Muscle of back (tissue), 11 donors: Measurements from ENCODE around the gene IL34. TPM values are rescaled to one million over a fixed set of nuclear protein-coding genes. Genes with fewer than 3 reads are reported as not detected.
"Not testable (repeated sequence)": the region's sequence is repeated elsewhere in the genome, so short reads cannot be mapped to it uniquely, and the experiment has no call there.

Source experiments
- DNase-seq, 3 donors: peaks; one replicate each; pipeline versions ENCODE4 v3.0.0 to v3.0.0-alpha.2; 2013
- polyA plus RNA-seq, 10 donors: library from polyadenylated mRNA; unstranded; fragments of 120-200 nt; gene quantifications; one replicate each; pipeline ENCODE4 v1.2.1, GENCODE V29; 2013; ENCODE audit not compliant: insufficient read length in 10 of 10

Gene IL34
- polyA plus RNA-seq, 10 donors: 4.4 to 7.4 (median 5.5) TPM

DNA sequence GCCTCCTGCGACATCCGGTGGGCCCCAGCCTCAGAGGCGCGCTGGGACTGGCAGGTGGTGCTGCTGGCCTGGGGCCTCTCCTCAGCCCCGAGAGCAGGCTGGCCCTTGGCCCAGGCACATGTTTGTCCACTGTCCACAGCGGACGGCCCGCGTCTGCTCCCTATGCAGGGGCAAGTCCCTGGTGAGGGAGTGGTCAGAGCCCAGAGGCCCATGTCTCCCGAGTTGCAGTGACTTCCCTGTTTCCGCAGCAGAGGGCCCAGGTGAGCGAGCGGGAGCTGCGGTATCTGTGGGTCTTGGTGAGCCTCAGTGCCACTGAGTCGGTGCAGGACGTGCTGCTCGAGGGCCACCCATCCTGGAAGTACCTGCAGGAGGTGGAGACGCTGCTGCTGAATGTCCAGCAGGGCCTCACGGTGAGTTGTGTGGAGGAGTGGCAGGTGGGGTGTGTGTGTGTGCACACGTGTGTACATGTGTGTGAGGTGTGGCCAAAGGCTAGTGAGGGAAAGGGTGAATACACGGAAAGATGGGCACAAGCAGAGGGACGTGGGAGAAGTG lies 10.4 kb downstream of the IL34 start:
- no peak for DNase-seq

DNA sequence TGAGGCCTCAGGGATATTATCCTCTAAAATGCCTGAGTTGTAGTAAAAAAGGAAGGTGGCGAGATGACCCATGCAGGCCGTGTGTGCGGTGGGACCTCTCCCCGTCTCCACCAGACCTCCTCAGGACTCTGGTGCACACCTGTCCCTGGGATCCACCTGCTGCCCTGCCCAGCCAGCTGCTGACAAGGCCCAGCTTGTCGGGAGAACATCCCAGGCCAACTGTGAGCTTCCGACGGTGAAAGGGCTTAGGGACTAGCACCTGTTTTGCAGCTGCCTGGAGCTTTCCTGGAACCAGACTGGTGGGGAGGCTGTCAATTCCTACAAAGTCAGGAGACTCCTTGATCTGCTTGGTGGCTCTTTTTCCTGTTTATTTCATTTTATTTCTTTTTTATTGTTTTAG lies 11.6 kb downstream of the IL34 start:
- DNase-seq: peak; percentile 34 to 40 (median 36)

DNA sequence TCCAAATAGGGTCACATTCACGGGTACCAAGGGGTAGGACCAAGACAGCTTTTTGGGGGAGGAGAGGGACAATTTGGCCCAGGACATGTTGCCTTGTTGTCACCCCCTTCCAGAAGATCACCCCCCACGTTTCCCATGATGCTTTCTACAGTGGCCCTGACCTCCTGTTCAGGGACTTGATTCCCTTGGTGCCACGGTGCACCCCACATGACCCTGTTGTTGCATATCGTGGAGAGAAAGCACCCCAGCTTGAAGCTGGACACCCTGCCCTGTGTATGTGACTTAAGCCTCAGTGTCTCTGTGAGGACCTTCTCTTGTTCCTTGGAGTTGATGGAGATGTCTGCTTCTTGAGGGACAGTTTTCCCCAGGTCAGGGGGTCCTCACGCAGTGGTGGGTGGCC lies 12.6 kb downstream of the IL34 start:
- no peak for DNase-seq

DNA sequence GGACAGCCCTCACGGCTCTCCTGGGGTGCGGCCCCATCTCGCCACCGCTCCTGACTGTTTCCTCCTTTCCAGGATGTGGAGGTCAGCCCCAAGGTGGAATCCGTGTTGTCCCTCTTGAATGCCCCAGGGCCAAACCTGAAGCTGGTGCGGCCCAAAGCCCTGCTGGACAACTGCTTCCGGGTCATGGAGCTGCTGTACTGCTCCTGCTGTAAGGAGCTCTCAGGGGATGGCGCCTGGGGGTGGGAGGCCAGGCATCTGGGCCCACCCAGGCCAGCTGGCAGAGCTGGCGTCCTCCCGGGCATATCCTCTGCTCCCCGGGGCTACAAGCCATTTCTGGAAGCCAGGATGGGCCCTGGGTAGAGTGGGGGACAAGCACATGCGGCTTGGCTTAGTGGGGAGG lies 13.2 kb downstream of the IL34 start:
- DNase-seq: no peak

DNA sequence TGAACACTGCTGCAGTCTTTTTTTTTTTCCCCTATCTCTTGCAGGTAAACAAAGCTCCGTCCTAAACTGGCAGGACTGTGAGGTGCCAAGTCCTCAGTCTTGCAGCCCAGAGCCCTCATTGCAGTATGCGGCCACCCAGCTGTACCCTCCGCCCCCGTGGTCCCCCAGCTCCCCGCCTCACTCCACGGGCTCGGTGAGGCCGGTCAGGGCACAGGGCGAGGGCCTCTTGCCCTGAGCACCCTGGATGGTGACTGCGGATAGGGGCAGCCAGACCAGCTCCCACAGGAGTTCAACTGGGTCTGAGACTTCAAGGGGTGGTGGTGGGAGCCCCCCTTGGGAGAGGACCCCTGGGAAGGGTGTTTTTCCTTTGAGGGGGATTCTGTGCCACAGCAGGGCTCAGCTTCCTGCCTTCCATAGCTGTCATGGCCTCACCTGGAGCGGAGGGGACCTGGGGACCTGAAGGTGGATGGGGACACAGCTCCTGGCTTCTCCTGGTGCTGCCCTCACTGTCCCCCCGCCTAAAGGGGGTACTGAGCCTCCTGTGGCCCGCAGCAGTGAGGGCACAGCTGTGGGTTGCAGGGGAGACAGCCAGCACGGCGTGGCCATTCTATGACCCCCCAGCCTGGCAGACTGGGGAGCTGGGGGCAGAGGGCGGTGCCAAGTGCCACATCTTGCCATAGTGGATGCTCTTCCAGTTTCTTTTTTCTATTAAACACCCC lies 13.8 kb downstream of the IL34 start:
- no peak for DNase-seq

- no peak for DNase-seq
Observed at GRCh38 chr16:70660672-70661350, 14.5 kb downstream of the IL34 start.

- peak in 1 of 3 donors; percentile 28 for DNase-seq
Observed at GRCh38 chr16:70661534-70661917, 15.2 kb downstream of the IL34 start.

GRCh38 chr16:70661918-70662641 lies 15.7 kb downstream of the IL34 start:
- peak in 2 of 3 donors; percentile 38 to 65 for DNase-seq

- DNase-seq: no peak
Observed at GRCh38 chr16:70662991-70663523, 16.7 kb downstream of the IL34 start.

- no peak for DNase-seq
Observed at GRCh38 chr16:70663524-70664324, 17.4 kb downstream of the IL34 start.

DNA sequence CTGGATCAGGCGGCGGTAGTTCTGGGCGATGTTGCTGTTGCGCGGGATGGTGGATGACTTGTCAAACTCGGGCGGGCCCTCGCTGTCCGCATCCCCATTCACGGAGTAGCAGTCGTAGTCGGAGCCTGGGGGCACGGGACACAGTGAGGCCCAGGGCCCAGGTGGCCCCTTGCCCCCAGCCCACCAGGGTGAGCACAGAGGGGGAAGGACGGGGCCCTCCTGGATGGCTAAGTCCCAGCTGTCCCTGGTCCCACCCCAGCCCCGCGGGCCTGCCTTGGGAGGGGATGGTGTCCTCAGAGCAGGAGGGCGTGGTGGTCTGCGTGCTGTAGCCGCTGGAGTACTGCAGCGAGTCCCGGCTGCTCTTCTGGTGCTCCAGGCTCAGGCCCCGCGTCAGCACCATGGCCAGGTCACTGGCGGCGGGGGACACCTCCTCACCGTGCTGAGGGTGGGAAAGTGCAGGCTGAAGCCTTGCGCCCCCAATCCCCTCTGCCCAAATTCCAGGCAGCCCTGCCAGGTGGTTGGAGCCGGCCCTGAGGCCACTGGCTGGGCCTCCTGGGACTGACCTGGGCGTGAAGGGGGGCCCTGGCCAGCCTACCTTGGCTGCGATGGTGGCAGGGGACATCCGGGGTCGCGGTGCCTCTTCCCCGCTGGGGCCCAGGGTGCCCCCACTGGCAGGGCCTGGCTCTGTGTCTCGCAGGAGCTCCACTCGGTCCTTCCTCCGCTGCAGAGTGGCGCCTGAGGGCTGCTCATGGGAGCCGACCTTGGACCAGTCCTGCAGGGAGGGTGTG lies 18.2 kb downstream of the IL34 start:
- DNase-seq: no peak

GRCh38 chr16:70665113-70665694 lies 18.8 kb downstream of the IL34 start:
- no peak for DNase-seq

GRCh38 chr16:70665806-70666735 lies 19.7 kb downstream of the IL34 start:
- no peak for DNase-seq

- DNase-seq: no peak
Observed at GRCh38 chr16:70670175-70670574, 23.8 kb downstream of the IL34 start.

- not testable (repeated sequence) for DNase-seq
Observed at GRCh38 chr16:70670938-70671337, 24.6 kb downstream of the IL34 start.

- no peak for DNase-seq
Observed at GRCh38 chr16:70674221-70675014, 28.1 kb downstream of the IL34 start.

- DNase-seq: no peak
Observed at GRCh38 chr16:70675851-70676513, 29.6 kb downstream of the IL34 start.
